Superior temporal gyrus (tissue), 1 donor: ENCODE results near the gene SETDB1.
A peak's percentile ranks its signal among the peaks of the same experiment; 100 is the strongest.

Source experiments
- DNase-seq: peaks from one replicate; pipeline ENCODE4 v3.0.0-alpha.2; 2016; ENCODE audit errors: extremely low spot score

The SETDB1 gene

GRCh38 chr1:151003180-151003579 lies 77.0 kb downstream of the SETDB1 start:
- DNase-seq: no peak

- DNase-seq: peak; percentile 52
Observed at GRCh38 chr1:151005729-151006319, 79.7 kb downstream of the SETDB1 start.

GRCh38 chr1:151006327-151007052 lies 80.3 kb downstream of the SETDB1 start, which contains the start of gene MINDY1:
MINDY1 (minus strand) TSS chr1:151006902; CDS start chr1:151002617, 4,285 bp downstream.
- DNase-seq: peak; percentile 94

GRCh38 chr1:151007853-151008243 lies 81.7 kb downstream of the SETDB1 start:
- DNase-seq: no peak

- DNase-seq: peak; percentile 98
Observed at GRCh38 chr1:151008244-151009205, 82.4 kb downstream of the SETDB1 start, which contains the start of gene PRUNE1. PRUNE1 (plus strand) TSS chr1:151008449; CDS start chr1:151008633, 184 bp downstream.

GRCh38 chr1:151009206-151009587 lies 83.0 kb downstream of the SETDB1 start:
- no peak for DNase-seq

- DNase-seq: peak; percentile 2
Observed at GRCh38 chr1:151009674-151010345, 83.6 kb downstream of the SETDB1 start.

DNA sequence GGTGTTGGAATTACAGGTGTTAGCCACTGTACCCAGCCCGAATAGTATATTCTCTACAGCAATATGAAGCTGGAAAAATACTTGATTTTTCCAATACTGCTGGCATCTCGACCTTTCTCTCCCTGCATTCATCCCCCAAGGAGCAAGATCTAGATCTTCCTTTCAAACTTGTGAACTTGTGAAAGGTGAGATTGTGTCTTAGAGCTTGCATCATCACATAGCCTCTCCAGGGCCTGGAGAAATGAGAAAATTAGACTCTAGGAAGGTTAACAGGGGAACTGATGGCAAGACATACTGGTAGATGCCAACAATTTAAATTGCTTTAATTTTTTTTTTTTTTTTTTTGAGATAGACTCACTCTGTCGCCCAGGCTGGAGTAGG lies 84.2 kb downstream of the SETDB1 start:
- peak; percentile 2 for DNase-seq

GRCh38 chr1:151011154-151011850 lies 85.1 kb downstream of the SETDB1 start:
- DNase-seq: peak; percentile 7

- no peak for DNase-seq
Observed at GRCh38 chr1:151012684-151013471, 86.7 kb downstream of the SETDB1 start.

DNA sequence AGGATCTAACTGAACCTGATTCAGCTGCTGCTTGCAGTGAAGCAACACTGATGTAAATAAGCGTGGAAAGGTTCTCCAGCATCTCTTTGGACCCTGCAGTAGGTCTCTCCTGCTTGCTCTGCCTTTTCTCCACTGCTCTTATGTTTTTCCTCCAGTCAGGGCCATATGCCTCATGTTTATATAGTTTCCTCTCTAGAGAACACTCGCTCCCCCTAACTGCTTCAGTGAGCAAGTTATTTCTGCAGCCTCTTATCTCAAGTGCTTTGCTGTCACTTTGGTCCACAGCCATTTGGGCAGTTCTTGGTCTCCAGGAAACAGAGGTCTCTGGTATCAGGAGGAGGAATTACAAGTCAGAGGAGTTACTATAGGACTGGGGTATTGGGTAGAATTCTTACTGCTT lies 87.4 kb downstream of the SETDB1 start:
- peak; percentile 6 for DNase-seq
